ENCODE measurements around the gene CASP7.

CASP7 gene

GRCh38 chr10:113666682-113667252, 12.9 kb upstream of the CASP7 start:
- DNase-seq: no peak

DNA sequence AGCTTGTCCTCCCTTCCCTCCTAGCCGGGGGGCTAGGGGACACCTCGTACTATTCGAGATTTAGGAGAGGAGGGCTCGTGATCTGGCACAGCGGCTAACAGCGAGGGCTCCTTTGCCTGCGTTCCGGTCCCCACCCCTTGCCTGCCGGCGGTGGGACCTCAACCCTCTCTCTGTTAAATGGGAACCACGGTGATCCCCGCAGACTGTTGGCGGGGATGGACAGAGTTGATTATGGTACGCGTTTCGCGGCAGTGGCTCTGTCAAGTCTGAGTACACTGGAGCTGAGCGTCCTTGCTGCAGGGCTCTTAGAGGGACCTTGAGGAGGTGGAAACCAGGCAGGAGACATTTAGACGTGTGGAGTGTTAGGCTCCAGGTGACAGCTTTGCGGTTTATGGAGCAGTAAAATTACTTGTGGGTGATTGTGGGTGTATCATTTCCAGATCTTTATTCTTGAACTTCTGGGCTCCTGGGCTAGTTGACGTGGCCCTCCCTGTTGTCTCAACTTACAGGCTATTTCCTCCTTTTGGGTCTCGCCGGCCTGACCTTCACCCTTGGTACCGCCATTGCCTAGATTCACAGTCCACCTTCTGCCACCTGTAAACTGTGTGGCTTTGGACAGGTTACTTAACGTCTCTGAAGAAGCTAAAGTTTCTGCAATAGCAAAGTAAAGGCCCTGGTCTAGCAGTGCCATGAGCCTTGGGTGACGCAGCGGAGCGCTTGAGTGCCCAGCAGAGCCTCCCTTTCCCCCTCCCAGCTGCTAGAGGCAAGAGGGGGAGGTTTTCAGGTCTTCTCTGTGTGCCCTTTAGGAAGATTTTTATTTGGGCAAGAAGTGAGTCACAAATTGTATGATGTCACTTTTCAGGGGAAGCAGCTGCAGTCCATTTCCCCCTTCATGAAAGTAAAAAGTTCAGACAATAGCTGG, 739 bp downstream of the CASP7 start:
- DNase-seq: peak; percentile 85

GRCh38 chr10:113681533-113682470, 2.1 kb downstream of the CASP7 start:
- DNase-seq: no peak

- no peak for DNase-seq
These were observed 3.6 kb downstream of the CASP7 start for GRCh38 chr10:113683300-113683699.

GRCh38 chr10:113686028-113686427, 6.3 kb downstream of the CASP7 start:
- DNase-seq: no peak

DNA sequence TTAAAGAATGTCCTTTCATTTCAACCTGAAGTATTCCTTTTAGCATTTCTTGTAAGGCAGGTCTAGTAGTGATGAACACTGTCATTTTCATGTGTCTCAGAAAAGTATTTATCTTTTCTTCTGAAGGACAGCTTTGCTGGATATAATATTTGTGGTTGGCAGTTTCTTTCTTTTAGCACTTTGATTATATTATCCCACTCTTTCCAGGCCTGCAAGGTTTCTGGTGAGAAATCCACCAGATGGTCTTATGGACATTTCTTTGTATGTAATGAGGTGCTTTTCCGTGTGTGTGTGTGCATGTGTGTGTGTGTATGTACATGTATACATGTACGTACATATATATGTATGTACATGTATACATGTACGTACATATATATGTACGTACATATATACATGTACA, 7.3 kb downstream of the CASP7 start:
- no peak for DNase-seq

- DNase-seq: no peak
These were observed 9.3 kb downstream of the CASP7 start for GRCh38 chr10:113689057-113689456.

DNA sequence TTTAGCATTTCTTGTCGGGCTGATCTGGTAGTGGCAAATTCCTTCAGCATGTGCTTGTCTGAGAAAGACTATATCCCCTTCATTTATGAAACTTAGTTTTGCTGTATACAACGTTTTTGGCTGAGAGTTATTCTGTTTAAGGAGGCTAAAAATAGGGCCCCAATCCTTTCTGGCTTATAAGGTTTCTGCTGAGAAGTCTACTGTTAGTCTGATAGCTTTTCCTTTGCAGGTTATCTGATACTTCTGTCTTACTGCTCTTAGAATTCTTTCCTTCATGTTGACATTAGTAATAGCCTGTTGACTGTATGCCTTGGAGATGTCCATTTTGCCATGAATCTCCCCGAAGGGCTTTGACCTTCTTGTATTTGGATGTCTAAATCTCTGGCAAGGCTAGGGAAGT, 9.9 kb downstream of the CASP7 start:
- no peak for DNase-seq

- no peak for DNase-seq
These were observed 11.0 kb downstream of the CASP7 start for GRCh38 chr10:113690749-113691148.

DNA sequence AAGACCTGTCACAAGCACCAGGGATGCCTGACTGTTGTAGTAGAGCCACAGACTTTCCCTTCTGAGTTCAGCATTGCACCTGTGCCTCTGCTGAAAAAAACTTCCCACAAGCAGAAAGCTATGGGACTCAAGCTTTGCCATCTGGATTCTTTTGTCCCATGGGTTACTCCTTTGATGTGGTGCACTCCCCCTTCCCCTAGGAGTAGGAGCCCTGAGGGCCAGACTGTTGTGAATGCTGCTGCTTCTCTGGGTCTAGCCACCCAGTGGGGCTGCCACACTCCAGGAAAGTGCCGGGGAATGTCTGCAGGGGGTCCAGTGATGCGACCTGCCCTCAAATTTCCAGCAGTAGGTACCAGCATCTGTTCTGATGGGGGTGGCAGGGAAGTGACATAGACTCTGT, 11.7 kb downstream of the CASP7 start:
- no peak for DNase-seq

GRCh38 chr10:113692271-113692670, 12.6 kb downstream of the CASP7 start:
- DNase-seq: no peak

DNA sequence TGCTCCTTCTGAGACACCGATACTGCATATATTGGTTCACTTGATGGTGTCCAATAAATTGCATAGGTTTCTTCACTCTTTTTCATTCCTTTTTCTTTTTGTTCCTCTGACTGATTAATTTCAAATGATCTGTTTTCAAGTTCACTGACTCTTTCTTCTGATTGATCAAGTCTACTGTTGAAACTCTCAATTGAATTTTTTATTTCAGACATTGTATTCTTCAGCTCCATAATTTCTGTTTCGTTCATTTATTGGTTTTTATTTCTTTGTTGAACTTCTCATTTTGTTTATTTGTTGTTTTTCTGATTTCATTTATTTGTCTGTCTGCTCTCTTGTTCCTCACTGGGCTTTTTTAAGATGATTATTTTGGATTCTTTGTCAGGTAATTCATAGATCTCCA, 13.6 kb downstream of the CASP7 start:
- no peak for DNase-seq

GRCh38 chr10:113695691-113696090, 16.0 kb downstream of the CASP7 start:
- DNase-seq: no peak

GRCh38 chr10:113697595-113697994, 17.9 kb downstream of the CASP7 start:
- DNase-seq: no peak

DNA sequence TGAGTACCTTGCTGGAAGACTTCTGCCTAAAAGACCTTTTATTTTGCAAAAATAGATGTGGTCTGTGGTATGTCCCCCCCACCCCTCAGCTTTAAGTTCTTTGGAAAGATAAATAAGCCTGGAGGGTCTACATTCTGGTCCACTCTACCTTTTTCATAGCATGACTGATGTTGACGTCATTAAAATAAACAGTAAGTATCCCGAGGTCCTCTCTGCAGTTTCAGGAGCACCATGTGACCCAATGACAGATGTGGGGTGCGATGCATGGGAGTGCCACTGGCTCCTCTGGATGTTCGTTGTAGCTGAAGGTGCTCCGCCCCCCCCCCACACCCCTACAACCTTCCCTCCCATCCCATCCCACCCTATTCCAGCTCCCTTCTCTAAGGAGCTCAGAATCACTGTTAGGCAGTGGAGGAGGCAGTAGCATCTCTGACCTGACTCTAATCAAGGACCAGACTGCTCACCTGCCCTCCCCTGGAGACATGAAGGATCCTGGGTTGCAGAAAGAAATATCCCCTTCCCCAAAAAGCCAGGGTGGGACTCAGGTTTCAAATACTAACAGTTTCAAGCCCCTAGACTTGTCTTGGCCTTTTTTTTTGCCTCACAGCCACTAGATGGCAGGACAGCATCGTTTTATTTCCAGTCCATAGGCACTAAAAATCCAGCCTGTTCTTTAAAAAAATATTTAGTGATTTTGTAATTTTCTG, 25.1 kb downstream of the CASP7 start:
- peak; percentile 12 for DNase-seq

GRCh38 chr10:113705344-113705652, 25.6 kb downstream of the CASP7 start:
- DNase-seq: no peak

DNA sequence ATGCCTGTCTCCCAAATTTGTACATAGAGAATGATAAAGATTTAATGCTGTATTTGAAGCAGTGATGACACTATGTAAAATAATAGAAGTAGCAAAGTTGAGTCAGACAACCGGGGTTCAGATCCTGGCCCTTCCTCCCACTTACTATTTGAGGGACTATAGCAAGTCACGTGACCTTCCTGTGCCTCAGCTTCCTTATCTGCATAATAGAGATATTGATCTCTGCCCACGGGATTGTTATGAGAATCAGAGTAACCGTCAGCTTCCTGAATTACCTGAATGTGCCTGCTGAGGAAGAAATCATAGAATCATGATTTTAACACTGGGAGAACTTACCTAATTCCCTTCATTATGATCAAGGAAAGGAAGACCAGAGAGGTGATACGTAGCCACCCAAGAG, 26.9 kb downstream of the CASP7 start:
- no peak for DNase-seq

DNA sequence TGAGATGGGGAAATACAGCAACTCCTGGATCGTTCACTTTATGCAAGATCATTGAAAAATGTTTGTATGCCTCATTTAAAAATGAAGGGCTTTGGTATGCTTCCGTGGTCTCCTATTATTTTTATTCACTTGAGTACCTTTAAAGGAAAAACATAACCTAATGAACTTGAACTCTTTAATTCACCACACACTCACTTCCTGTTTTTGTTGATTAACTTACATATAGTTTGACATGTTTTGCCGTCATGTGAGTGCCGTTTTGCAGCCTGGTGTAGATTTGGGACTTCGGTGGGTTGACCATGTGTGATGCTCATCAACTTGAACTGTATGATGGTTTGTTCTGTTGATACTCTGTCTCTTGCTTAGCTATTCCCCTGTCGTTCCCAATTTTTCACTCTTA, 28.9 kb downstream of the CASP7 start:
- DNase-seq: no peak

GRCh38 chr10:113709221-113709838, 29.6 kb downstream of the CASP7 start:
- DNase-seq: peak; percentile 27

- no peak for DNase-seq
These were observed 31.4 kb downstream of the CASP7 start for GRCh38 chr10:113711142-113711541.

- no peak for DNase-seq
These were observed 32.3 kb downstream of the CASP7 start for GRCh38 chr10:113712024-113712423.

Measured in kidney glomerular epithelial cell (primary cell).